Sigmoid colon (tissue), 7 donors: ENCODE data around the gene TMEM271. TPM values are rescaled to one million over a fixed set of nuclear protein-coding genes. Genes with fewer than 3 reads are reported as not detected.
"Not testable (repeated sequence)": the region's sequence is repeated elsewhere in the genome, so short reads cannot be mapped to it uniquely, and the experiment has no call there.

Experiments used
- DNase-seq: peaks from one replicate; pipeline ENCODE4 v3.0.0-alpha.2; 2019
- H3K27ac ChIP-seq, 4 donors: fragments of 200-600 bp; sonication (generic); one replicate each; pipeline ENCODE4 v1.5.1; 2016 to 2019; ENCODE audit warnings: mild to moderate bottlenecking in 1 of 4
- H3K27me3 ChIP-seq, 3 donors: fragments of 200-600 bp; sonication (generic); one replicate each; pipeline ENCODE4 v1.5.1; 2019; ENCODE audit warnings: mild to moderate bottlenecking in 1 of 3
- H3K36me3 ChIP-seq, 4 donors: fragments of 200-600 bp; sonication (generic); one replicate each; pipeline ENCODE4 v1.5.1; 2016 to 2019
- H3K4me1 ChIP-seq, 4 donors: fragments of 200-600 bp; sonication (generic); one replicate each; pipeline ENCODE4 v1.5.1; 2017 to 2019
- H3K4me3 ChIP-seq, 4 donors: fragments of 200-600 bp; sonication (generic); one replicate each; pipeline ENCODE4 v1.5.1; 2017 to 2019; ENCODE audit warnings: mild to moderate bottlenecking in 2 of 4, moderate library complexity in 1 of 4
- H3K9me3 ChIP-seq, 4 donors: fragments of 200-600 bp in 3 of 4; sonication (generic) in 3 of 4; one replicate each; pipeline versions ENCODE4 v1.5.1 to v1.6.1; 2013 to 2019
- EP300 ChIP-seq, 4 donors: sonication (generic); formaldehyde crosslinking; IDR thresholded peaks; one replicate each; pipeline ENCODE4 v1.6.1; 2017; ENCODE audit warnings: antibody characterized with exemption in 4 of 4
- POLR2A ChIP-seq, 2 donors: fragments of 450-650 bp; IDR thresholded peaks; one replicate each; pipeline ENCODE4 v1.6.1; 2016; ENCODE audit warnings: antibody characterized with exemption in 2 of 2, mild to moderate bottlenecking in 2 of 2, moderate library complexity in 2 of 2
- POLR2AphosphoS5 ChIP-seq, 4 donors: sonication (generic); formaldehyde crosslinking; IDR thresholded peaks; one replicate each; pipeline ENCODE4 v1.6.1; 2017; ENCODE audit warnings: antibody characterized with exemption in 4 of 4
- WGBS, 2 donors: extraction: QIAGEN DNeasy Blood & Tissue Kit; methylation state at CpG; one replicate each; pipeline ENCODE4 v1.1.7; 2013; 5-methylcytosine and 5-hydroxymethylcytosine counted together
- intact Hi-C: fragments of 100-400 bp; cut with DNase I; formaldehyde crosslinking; loops from one replicate; pipeline ENCODE4 v1.15.1; 2023
- polyA plus RNA-seq, 3 donors: library from polyadenylated mRNA; stranded (reverse); fragments of 200-250 nt; gene quantifications; one replicate each; pipeline ENCODE4 v1.2.3, GENCODE V29; 2013
- total RNA-seq, 4 donors: library from RNA; depleted of rRNA; stranded (reverse); fragments of >200 nt; gene quantifications; one replicate each; pipeline ENCODE4 v1.1.0, GENCODE V29; 2016
- TF ChIP-seq, protein P1 (sequence below), 4 experiments: fragments of 450-650 bp in 3 of 4; fragments of 200-600 bp in 1 of 4; IDR thresholded peaks; one replicate each; pipeline ENCODE4 v1.5.1; 2016 to 2019; ENCODE audit warnings: antibody characterized with exemption in 4 of 4, mild to moderate bottlenecking in 3 of 4, moderate library complexity in 2 of 4
- donor health status: healthy with polysubstance abuse.
- donor health status: Bipolar disorder and iron deficiency.
- donor health status: healthy.

The TMEM271 gene
- total and polyA plus RNA-seq, 7 donors = 0.06 to 0.41 (median 0.36) TPM; not detected in 4

- DNase-seq = no peak
- Histone ChIP-seq H3K27me3 (peaks cover 10 to 62% (median 40%) of the 10 kb centered on the region in 3 donors), H3K9me3 (no peaks in the 10 kb centered on the region), H3K4me1 (no peaks in the 10 kb centered on the region), H3K4me3 (no peak overlapping the region), H3K27ac (no peak overlapping the region), H3K36me3 (no peaks in the 10 kb centered on the region)
- intact Hi-C loops = no loop called here
- WGBS, 2 donors = 41 to 57% methylated on average over 2 of the region's 2 CpGs
- TF ChIP-seq POLR2AphosphoS5 (IDR thresholded peaks at IDR 0.05) (no peak), EP300 (IDR thresholded peaks at IDR 0.05) (no peak)
These were observed 7.8 kb downstream of the TMEM271 start for GRCh38 chr4:568351-568652.

GRCh38 chr4:567457-568350, 8.4 kb downstream of the TMEM271 start:
- Histone ChIP-seq H3K27me3 (peaks cover 8 to 56% (median 34%) of the 10 kb centered on the region in 3 donors), H3K4me3 (no peak overlapping the region), H3K4me1 (no peaks in the 10 kb centered on the region), H3K9me3 (no peaks in the 10 kb centered on the region), H3K36me3 (no peaks in the 10 kb centered on the region), H3K27ac (no peak overlapping the region)
- no peak for DNase-seq
- intact Hi-C loops = no loop called here
- TF ChIP-seq POLR2AphosphoS5 (IDR thresholded peaks at IDR 0.05) (no peak), EP300 (IDR thresholded peaks at IDR 0.05) (no peak), POLR2A (IDR thresholded peaks at IDR 0.05) (no peak)
- TF ChIP-seq, protein P1, sequence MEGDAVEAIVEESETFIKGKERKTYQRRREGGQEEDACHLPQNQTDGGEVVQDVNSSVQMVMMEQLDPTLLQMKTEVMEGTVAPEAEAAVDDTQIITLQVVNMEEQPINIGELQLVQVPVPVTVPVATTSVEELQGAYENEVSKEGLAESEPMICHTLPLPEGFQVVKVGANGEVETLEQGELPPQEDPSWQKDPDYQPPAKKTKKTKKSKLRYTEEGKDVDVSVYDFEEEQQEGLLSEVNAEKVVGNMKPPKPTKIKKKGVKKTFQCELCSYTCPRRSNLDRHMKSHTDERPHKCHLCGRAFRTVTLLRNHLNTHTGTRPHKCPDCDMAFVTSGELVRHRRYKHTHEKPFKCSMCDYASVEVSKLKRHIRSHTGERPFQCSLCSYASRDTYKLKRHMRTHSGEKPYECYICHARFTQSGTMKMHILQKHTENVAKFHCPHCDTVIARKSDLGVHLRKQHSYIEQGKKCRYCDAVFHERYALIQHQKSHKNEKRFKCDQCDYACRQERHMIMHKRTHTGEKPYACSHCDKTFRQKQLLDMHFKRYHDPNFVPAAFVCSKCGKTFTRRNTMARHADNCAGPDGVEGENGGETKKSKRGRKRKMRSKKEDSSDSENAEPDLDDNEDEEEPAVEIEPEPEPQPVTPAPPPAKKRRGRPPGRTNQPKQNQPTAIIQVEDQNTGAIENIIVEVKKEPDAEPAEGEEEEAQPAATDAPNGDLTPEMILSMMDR (IDR thresholded peaks at IDR 0.05) = no peak
- WGBS, 2 donors = 69 to 81% methylated on average over 10 of the region's 10 CpGs

GRCh38 chr4:566508-567295, 9.4 kb downstream of the TMEM271 start:
- WGBS, 2 donors = 63 to 68% methylated on average over 2 of the region's 2 CpGs
- DNase-seq = no peak
- H3K36me3 ChIP-seq = no peaks in the 10 kb centered on the region
- H3K27me3 ChIP-seq = peaks cover under 1 to 46% (median 24%) of the 10 kb centered on the region in 3 donors
- no peaks in the 10 kb centered on the region for H3K4me1 ChIP-seq
- no peak overlapping the region for H3K4me3 ChIP-seq
- intact Hi-C loops = no loop called here
- no peak overlapping the region for H3K27ac ChIP-seq
- H3K9me3 ChIP-seq = no peaks in the 10 kb centered on the region
- TF ChIP-seq, protein P1 (IDR thresholded peaks at IDR 0.05) = no peak

DNA sequence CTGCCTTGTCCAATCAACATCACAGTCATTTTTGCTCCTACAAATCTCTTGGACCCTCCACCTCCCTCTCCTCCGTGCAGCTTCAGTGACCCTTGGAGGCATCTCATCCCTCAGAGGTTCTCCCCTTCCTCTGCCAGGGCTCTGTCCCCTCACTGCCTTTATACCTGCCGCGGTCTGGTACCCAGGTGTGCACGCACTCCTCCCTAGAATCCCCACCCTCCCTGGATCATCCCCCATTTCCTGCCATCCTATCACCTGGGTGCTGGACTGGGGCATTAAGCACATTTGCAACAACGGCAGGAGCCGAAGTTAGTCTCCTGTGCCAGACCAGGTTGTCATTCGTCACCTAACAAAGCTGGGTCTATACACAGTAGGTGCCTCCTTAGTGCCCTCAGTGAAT, 10.1 kb downstream of the TMEM271 start:
- Histone ChIP-seq H3K4me3 (no peak overlapping the region), H3K27ac (no peak overlapping the region), H3K36me3 (no peaks in the 10 kb centered on the region), H3K4me1 (no peaks in the 10 kb centered on the region), H3K27me3 (peaks cover 0 to 39% (median 22%) of the 10 kb centered on the region in 3 donors), H3K9me3 (no peaks in the 10 kb centered on the region)
- intact Hi-C loops = no loop called here
- no peak for DNase-seq
- TF ChIP-seq EP300 (IDR thresholded peaks at IDR 0.05) (no peak), POLR2A (IDR thresholded peaks at IDR 0.05) (no peak), POLR2AphosphoS5 (IDR thresholded peaks at IDR 0.05) (no peak)
- WGBS, 2 donors = 91 to 94% methylated on average over 7 of the region's 7 CpGs

DNA sequence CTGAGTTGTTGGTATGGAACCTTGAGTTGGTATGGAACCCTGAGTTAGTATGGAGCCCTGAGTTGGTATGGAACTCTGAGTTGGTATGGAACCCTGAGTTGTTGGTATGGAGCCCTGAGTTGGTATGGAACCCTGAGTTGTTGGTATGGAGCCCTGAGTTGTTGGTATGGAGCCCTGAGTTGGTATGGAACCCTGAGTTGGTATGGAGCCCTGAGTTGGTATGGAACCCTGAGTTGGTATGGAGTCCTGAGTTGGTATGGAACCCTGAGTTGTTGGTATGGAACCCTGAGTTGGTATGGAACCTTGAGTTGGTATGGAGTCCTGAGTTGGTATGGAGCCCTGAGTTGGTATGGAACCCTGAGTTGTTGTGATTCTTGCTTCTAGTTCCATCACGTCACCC, 10.5 kb downstream of the TMEM271 start:
- H3K27ac ChIP-seq, intact Hi-C loops, DNase-seq, H3K36me3 ChIP-seq, H3K9me3 ChIP-seq, H3K4me1 ChIP-seq, H3K4me3 ChIP-seq: not testable (repeated sequence)
- 78 to 81% methylated on average over 1 of the region's 1 CpG for WGBS, 2 donors
- H3K27me3 ChIP-seq = peaks cover 0 to 35% (median 18%) of the 10 kb centered on the region in 3 donors

- H3K4me3 ChIP-seq, H3K27ac ChIP-seq, H3K36me3 ChIP-seq, H3K27me3 ChIP-seq, H3K9me3 ChIP-seq, intact Hi-C loops, H3K4me1 ChIP-seq, DNase-seq: not testable (repeated sequence)
- WGBS, 2 donors = 80 to 83% methylated on average over 2 of the region's 2 CpGs
These were observed 13.6 kb downstream of the TMEM271 start for GRCh38 chr4:562458-562857.
